ENCODE results near the gene CMC1. TPM values are rescaled to one million over a fixed set of nuclear protein-coding genes. Genes with fewer than 3 reads are reported as not detected.

CMC1 gene
- total RNA-seq, 1 experiment from 2014 or later, result 15.9 TPM

DNA sequence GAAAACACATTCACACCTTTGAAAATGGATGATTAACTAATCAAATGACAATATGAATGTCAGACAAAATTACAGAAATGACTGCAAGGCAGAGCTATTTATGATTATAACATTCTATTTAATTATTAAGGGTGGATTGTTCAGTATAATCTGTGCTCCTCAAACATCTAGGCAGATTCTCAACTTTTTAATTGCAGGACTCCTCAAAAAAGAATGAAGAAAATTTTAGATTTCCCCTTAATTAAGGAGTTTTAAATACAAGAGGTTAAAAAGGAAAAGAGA, 22.6 kb upstream of the CMC1 start:
- in situ Hi-C loops (cut with HindIII; ENCODE audit: low pct_unique_long_range_greater_than_20kb, low sequenced_read_pairs), result no loop called here
- POLR2A ChIA-PET, result no interaction called here
- Histone ChIP-seq H3K4me1 (ENCODE audit: control insufficient read depth, insufficient read depth, low read length) (no peaks in the 10 kb centered on the region), H3K9me3 (ENCODE audit: control insufficient read depth, insufficient read depth, low read depth, low read length) (no peaks in the 10 kb centered on the region), H3K27ac (ENCODE audit: low read length) (no peak overlapping the region), H3K4me3 (ENCODE audit: low read depth in 2 of 2, low read length in 2 of 2) (no peak overlapping the region), H3K36me3 (ENCODE audit: control insufficient read depth, insufficient read depth, low read length) (no peaks in the 10 kb centered on the region), H3K27me3 (ENCODE audit: control insufficient read depth, insufficient read depth, low read length) (no peaks in the 10 kb centered on the region)
- CTCF ChIA-PET, result no interaction called here
- ATAC-seq (no peak), DNase-seq (ENCODE audit: low read depth, low spot score) (no peak)
- TF ChIP-seq, protein P1, sequence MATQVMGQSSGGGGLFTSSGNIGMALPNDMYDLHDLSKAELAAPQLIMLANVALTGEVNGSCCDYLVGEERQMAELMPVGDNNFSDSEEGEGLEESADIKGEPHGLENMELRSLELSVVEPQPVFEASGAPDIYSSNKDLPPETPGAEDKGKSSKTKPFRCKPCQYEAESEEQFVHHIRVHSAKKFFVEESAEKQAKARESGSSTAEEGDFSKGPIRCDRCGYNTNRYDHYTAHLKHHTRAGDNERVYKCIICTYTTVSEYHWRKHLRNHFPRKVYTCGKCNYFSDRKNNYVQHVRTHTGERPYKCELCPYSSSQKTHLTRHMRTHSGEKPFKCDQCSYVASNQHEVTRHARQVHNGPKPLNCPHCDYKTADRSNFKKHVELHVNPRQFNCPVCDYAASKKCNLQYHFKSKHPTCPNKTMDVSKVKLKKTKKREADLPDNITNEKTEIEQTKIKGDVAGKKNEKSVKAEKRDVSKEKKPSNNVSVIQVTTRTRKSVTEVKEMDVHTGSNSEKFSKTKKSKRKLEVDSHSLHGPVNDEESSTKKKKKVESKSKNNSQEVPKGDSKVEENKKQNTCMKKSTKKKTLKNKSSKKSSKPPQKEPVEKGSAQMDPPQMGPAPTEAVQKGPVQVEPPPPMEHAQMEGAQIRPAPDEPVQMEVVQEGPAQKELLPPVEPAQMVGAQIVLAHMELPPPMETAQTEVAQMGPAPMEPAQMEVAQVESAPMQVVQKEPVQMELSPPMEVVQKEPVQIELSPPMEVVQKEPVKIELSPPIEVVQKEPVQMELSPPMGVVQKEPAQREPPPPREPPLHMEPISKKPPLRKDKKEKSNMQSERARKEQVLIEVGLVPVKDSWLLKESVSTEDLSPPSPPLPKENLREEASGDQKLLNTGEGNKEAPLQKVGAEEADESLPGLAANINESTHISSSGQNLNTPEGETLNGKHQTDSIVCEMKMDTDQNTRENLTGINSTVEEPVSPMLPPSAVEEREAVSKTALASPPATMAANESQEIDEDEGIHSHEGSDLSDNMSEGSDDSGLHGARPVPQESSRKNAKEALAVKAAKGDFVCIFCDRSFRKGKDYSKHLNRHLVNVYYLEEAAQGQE (IDR thresholded peaks at IDR 0.05; ENCODE audit: insufficient read depth in 1 of 2, low read depth in 2 of 2, low read length in 1 of 2), result no peak
- no peak for TF ChIP-seq TCF7L2 (IDR thresholded peaks at IDR 0.05; ENCODE audit: low read depth, low read length)
- TF ChIP-seq, protein P2, sequence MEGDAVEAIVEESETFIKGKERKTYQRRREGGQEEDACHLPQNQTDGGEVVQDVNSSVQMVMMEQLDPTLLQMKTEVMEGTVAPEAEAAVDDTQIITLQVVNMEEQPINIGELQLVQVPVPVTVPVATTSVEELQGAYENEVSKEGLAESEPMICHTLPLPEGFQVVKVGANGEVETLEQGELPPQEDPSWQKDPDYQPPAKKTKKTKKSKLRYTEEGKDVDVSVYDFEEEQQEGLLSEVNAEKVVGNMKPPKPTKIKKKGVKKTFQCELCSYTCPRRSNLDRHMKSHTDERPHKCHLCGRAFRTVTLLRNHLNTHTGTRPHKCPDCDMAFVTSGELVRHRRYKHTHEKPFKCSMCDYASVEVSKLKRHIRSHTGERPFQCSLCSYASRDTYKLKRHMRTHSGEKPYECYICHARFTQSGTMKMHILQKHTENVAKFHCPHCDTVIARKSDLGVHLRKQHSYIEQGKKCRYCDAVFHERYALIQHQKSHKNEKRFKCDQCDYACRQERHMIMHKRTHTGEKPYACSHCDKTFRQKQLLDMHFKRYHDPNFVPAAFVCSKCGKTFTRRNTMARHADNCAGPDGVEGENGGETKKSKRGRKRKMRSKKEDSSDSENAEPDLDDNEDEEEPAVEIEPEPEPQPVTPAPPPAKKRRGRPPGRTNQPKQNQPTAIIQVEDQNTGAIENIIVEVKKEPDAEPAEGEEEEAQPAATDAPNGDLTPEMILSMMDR (IDR thresholded peaks at IDR 0.05), result no peak
- TF ChIP-seq POLR2AphosphoS5 (IDR thresholded peaks at IDR 0.05; ENCODE audit: low read depth, low read length), result no peak
- no peak for TF ChIP-seq SIN3A (IDR thresholded peaks at IDR 0.05; ENCODE audit: borderline replicate concordance, insufficient read depth, low read depth, low read length)
- no TSS peak for BruUV-seq (replicated peaks)
- intact Hi-C loops (cut with micrococcal nuclease; ENCODE audit: unreplicated experiment), result no loop called here

DNA sequence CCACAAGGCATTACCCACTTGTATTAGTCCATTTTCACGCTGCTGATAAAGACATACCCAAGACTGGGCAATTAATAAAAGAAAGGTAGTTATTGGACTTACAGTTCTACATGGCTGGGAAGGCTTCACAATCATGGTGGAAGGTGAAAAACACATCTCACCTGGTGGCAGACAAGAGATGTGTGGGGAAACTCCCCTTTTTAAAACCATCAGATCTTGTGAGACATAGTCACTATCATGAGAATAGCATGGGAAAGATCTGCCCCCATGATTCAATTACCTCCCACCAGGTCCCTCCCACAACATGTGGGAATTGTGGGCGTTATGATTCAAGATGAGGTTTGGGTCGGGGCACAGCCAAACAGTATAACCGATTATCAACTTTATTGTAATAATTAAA, 17.0 kb upstream of the CMC1 start:
- CTCF ChIA-PET, result no interaction called here
- no peak for ATAC-seq
- intact Hi-C loops (cut with micrococcal nuclease; ENCODE audit: unreplicated experiment) (no loop called here), in situ Hi-C loops (cut with HindIII; ENCODE audit: low pct_unique_long_range_greater_than_20kb, low sequenced_read_pairs) (no loop called here)
- no peak overlapping the region for H3K27ac ChIP-seq (ENCODE audit: low read length)
- no peak overlapping the region for H3K4me3 ChIP-seq (ENCODE audit: low read depth in 2 of 2, low read length in 2 of 2)
- H3K9me3 ChIP-seq (ENCODE audit: control insufficient read depth, insufficient read depth, low read depth, low read length), result no peaks in the 10 kb centered on the region
- no TSS peak for BruUV-seq (replicated peaks)
- H3K27me3 ChIP-seq (ENCODE audit: control insufficient read depth, insufficient read depth, low read length), result no peaks in the 10 kb centered on the region
- TF ChIP-seq POLR2AphosphoS5 (IDR thresholded peaks at IDR 0.05; ENCODE audit: low read depth, low read length) (no peak), SIN3A (IDR thresholded peaks at IDR 0.05; ENCODE audit: borderline replicate concordance, insufficient read depth, low read depth, low read length) (no peak), TCF7L2 (IDR thresholded peaks at IDR 0.05; ENCODE audit: low read depth, low read length) (no peak)
- TF ChIP-seq, protein P1 (IDR thresholded peaks at IDR 0.05; ENCODE audit: insufficient read depth in 1 of 2, low read depth in 2 of 2, low read length in 1 of 2), result no peak
- TF ChIP-seq, protein P2 (IDR thresholded peaks at IDR 0.05), result no peak
- DNase-seq (ENCODE audit: low read depth, low spot score), result no peak
- H3K36me3 ChIP-seq (ENCODE audit: control insufficient read depth, insufficient read depth, low read length), result no peaks in the 10 kb centered on the region
- H3K4me1 ChIP-seq (ENCODE audit: control insufficient read depth, insufficient read depth, low read length), result no peaks in the 10 kb centered on the region
- POLR2A ChIA-PET, result no interaction called here
